Measurements from ENCODE around the gene RPS5.
"Not testable (repeated sequence)": the region's sequence is repeated elsewhere in the genome, so short reads cannot be mapped to it uniquely, and the experiment has no call there.

Gene RPS5

DNA sequence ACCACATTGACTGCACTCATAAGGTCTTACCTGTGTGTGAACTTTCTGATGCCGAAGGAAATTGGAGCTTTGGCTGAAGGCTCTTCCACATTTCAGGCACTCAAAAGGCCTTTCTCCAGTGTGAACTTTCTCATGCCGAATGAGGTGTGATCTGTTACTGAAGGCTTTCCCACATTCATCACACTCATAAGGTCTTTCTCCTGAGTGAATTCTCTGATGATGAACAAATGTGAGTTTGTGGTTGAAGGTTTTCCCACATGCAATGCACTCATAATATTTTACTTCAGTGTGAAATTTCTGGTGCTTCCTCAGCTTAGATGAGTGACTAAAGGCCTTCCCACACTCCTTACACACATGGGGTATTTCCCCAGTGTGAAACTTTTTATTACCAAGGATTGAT lies 47.1 kb downstream of the RPS5 start:
- no peak for DNase-seq (ENCODE audit: low spot score)
- TF ChIP-seq, protein P1, sequence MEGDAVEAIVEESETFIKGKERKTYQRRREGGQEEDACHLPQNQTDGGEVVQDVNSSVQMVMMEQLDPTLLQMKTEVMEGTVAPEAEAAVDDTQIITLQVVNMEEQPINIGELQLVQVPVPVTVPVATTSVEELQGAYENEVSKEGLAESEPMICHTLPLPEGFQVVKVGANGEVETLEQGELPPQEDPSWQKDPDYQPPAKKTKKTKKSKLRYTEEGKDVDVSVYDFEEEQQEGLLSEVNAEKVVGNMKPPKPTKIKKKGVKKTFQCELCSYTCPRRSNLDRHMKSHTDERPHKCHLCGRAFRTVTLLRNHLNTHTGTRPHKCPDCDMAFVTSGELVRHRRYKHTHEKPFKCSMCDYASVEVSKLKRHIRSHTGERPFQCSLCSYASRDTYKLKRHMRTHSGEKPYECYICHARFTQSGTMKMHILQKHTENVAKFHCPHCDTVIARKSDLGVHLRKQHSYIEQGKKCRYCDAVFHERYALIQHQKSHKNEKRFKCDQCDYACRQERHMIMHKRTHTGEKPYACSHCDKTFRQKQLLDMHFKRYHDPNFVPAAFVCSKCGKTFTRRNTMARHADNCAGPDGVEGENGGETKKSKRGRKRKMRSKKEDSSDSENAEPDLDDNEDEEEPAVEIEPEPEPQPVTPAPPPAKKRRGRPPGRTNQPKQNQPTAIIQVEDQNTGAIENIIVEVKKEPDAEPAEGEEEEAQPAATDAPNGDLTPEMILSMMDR (IDR thresholded peaks at IDR 0.05; ENCODE audit: extremely low read depth, insufficient read depth, missing control alignments), result no peak
- in situ Hi-C loops (cut with MboI; ENCODE audit: low pct_unique_long_range_greater_than_20kb, low sequenced_read_pairs, unreplicated experiment), result no loop called here

DNA sequence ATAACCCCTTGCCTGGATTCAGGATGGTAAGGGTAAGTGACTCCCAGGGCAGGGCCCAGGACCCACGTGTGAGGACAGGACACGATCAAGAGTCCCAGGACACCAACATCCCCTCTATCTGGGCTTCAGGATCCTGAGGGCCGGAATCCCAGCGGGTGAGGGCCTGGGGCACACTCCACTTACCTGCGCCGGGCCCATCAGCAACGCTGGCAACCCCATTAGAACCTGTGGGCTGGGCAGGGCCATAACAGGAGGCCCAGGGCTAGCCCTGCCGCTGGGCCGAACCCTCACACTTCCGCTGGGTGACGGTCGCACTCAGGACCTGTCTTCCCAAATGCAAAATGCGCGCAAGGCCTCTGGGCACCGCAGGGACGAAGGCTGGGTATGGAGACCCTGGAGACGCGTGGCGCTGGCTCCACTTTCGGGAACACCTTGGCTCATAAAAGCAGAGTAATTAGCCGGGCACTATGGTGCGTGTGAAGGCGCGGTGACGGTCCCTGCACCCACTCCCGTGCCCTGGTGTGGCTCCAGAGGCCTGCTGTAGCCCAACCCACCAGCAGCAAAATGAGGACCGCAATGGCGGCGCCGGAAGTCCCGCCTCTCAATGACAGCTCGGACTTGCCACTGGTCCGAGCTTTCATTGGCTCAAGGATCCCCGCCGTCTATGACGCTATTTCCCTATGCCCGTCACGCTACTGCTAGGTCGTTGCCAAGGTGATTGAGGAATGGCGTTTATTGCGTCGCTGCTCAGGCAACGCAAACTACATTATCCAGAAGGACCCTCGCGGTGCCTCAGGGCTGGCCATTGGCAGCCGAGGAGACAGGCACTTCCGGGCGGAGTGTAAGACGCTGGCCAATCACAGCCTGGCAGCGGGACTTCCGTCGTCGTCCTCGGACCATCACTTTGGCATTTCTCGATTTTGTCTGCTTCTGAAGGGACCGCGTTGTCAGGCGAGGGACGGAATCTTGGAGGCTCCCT lies 52.8 kb downstream of the RPS5 start, which contains the start of gene ZNF132:
ZNF132 (minus strand) TSS at position 578 of the 979 bp plus-strand sequence; CDS start at position 246, 332 bp downstream.
- in situ Hi-C loops (cut with MboI; ENCODE audit: low pct_unique_long_range_greater_than_20kb, low sequenced_read_pairs, unreplicated experiment), result no loop called here
- TF ChIP-seq, protein P1 (IDR thresholded peaks at IDR 0.05; ENCODE audit: extremely low read depth, insufficient read depth, missing control alignments), result no peak
- DNase-seq (ENCODE audit: low spot score), result peak; percentile 97

DNA sequence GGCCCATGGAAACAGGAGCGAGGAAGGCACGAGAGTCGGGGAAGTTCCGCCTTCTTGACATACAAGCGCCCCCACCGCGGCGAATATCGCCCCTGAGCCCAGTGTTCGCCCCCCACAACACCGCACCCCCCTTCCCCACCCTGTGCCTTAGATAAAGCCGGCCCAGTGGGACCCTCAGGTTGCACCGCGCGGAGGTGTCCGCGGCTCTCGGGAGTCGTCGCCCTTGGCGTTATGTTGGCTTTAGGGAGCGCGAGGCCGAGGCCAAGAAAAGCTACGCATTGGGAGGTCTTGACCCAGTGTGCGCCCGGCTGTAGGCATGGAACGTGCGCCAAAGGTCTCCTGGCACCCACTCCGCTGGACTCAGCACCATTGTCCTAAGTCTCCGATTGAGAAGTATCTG lies 53.5 kb downstream of the RPS5 start:
- in situ Hi-C loops (cut with MboI; ENCODE audit: low pct_unique_long_range_greater_than_20kb, low sequenced_read_pairs, unreplicated experiment), result no loop called here
- no peak for DNase-seq (ENCODE audit: low spot score)
- TF ChIP-seq, protein P1 (IDR thresholded peaks at IDR 0.05; ENCODE audit: extremely low read depth, insufficient read depth, missing control alignments), result no peak

DNA sequence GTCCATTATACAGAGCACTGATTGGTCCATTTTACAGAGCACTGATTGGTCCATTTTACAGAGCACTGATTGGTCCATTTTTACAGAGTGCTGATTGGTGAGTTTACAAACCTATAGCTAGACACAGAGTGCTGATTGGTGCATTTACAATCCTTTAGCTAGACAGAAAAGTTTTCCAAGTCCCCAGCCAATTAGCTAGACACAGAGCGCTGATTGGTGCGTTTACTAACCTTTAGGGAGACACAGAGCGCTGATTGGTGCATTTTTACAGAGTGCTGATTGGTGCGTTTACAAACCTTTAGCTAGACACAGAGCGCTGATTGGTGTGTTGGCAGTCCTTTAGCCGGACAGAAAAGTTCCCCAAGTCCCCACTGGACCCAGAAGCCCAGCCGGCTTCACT lies 55.9 kb downstream of the RPS5 start:
- in situ Hi-C loops (cut with MboI; ENCODE audit: low pct_unique_long_range_greater_than_20kb, low sequenced_read_pairs, unreplicated experiment); DNase-seq (ENCODE audit: low spot score): not testable (repeated sequence)

Measured in GM13977 (cell line).